Neural crest cell (in vitro differentiated cells): ENCODE data around the gene CDK6. TPM values are rescaled to one million over a fixed set of nuclear protein-coding genes. Genes with fewer than 3 reads are reported as not detected.

Experiments used
- DNase-seq: peaks from one replicate; pipeline ENCODE4 v3.0.0; 2021; ENCODE audit warnings: low read depth, mixed read lengths, low spot score
- H3K27ac Mint-ChIP-seq: one replicate; pipeline ENCODE4 v1.8.0; 2021; ENCODE audit warnings: mild to moderate bottlenecking, mixed read lengths; ENCODE audit not compliant: unreplicated experiment
- H3K27me3 Mint-ChIP-seq: 2 replicates; pipeline ENCODE4 v1.8.0; 2021; ENCODE audit warnings: low read depth, mild to moderate bottlenecking, mixed read lengths
- H3K36me3 Mint-ChIP-seq: 2 replicates; pipeline ENCODE4 v1.8.0; 2021; ENCODE audit warnings: low read depth, mild to moderate bottlenecking, mixed read lengths
- H3K4me1 Mint-ChIP-seq: 2 replicates; pipeline ENCODE4 v1.8.0; 2021; ENCODE audit warnings: mixed read lengths
- H3K4me3 Mint-ChIP-seq: one replicate; pipeline ENCODE4 v1.8.0; 2021; ENCODE audit warnings: mild to moderate bottlenecking, mixed read lengths
- H3K9me3 Mint-ChIP-seq: 2 replicates; pipeline ENCODE4 v1.8.0; 2021; ENCODE audit warnings: mixed read lengths
- CTCF ChIP-seq: fragments of 200-600 bp; sonication (generic); conservative IDR thresholded peaks from 2 replicates; pipeline ENCODE4 v1.5.0; 2021; ENCODE audit warnings: antibody characterized with exemption, mild to moderate bottlenecking
- total RNA-seq: library from RNA; stranded (reverse); gene quantifications from 2 replicates; pipeline ENCODE4 v1.2.1, GENCODE V29; 2021

Gene CDK6
- total RNA-seq, 1 donor from 2014 or later: 42.9 TPM

GRCh38 chr7:92808635-92809034, 27.7 kb downstream of the CDK6 start:
- no peak overlapping the region for H3K4me3 Mint-ChIP-seq
- H3K27ac Mint-ChIP-seq: no peak overlapping the region
- H3K9me3 Mint-ChIP-seq: no peaks in the 10 kb centered on the region
- peaks cover 4% of the 10 kb centered on the region for H3K36me3 Mint-ChIP-seq
- no peaks in the 10 kb centered on the region for H3K27me3 Mint-ChIP-seq
- no peak for TF ChIP-seq CTCF
- peaks cover 41% of the 10 kb centered on the region for H3K4me1 Mint-ChIP-seq
- no peak for DNase-seq

GRCh38 chr7:92808006-92808405, 28.4 kb downstream of the CDK6 start:
- H3K9me3 Mint-ChIP-seq: no peaks in the 10 kb centered on the region
- TF ChIP-seq CTCF: no peak
- H3K4me1 Mint-ChIP-seq: peaks cover 35% of the 10 kb centered on the region
- H3K27ac Mint-ChIP-seq: no peak overlapping the region
- no peak overlapping the region for H3K4me3 Mint-ChIP-seq
- no peak for DNase-seq
- no peaks in the 10 kb centered on the region for H3K27me3 Mint-ChIP-seq
- H3K36me3 Mint-ChIP-seq: peaks cover 8% of the 10 kb centered on the region

GRCh38 chr7:92806496-92806895, 29.9 kb downstream of the CDK6 start:
- DNase-seq: no peak
- Mint-ChIP-seq H3K36me3 (peaks cover 7% of the 10 kb centered on the region), H3K9me3 (no peaks in the 10 kb centered on the region), H3K4me1 (peaks cover 31% of the 10 kb centered on the region), H3K27me3 (no peaks in the 10 kb centered on the region), H3K4me3 (no peak overlapping the region), H3K27ac (no peak overlapping the region)
- no peak for TF ChIP-seq CTCF

GRCh38 chr7:92802406-92802805, 34.0 kb downstream of the CDK6 start:
- Mint-ChIP-seq H3K36me3 (peaks cover 4% of the 10 kb centered on the region), H3K27ac (no peak overlapping the region), H3K9me3 (no peaks in the 10 kb centered on the region), H3K27me3 (no peaks in the 10 kb centered on the region), H3K4me1 (peaks cover 4% of the 10 kb centered on the region), H3K4me3 (no peak overlapping the region)
- no peak for TF ChIP-seq CTCF
- DNase-seq: no peak

- Mint-ChIP-seq H3K9me3 (no peaks in the 10 kb centered on the region), H3K4me1 (no peaks in the 10 kb centered on the region), H3K4me3 (no peak overlapping the region), H3K27ac (no peak overlapping the region), H3K36me3 (peaks cover 4% of the 10 kb centered on the region), H3K27me3 (no peaks in the 10 kb centered on the region)
- TF ChIP-seq CTCF: no peak
- DNase-seq: no peak
Measured at GRCh38 chr7:92799446-92800211, 36.7 kb downstream of the CDK6 start.
